Sciatic nerve (tissue), 2 donors: ENCODE measurements around the gene KCNMA1. TPM values are rescaled to one million over a fixed set of nuclear protein-coding genes. Genes with fewer than 3 reads are reported as not detected.

Experiments
- ATAC-seq: fragments of 200-7000 bp; cut with Tn5 transposase; one replicate; pipeline ENCODE4 v1.9.1; 2020; ENCODE audit warnings: mild to moderate bottlenecking, moderate library complexity
- DNase-seq: peaks from one replicate; pipeline ENCODE4 v3.0.0-alpha.2; 2020; ENCODE audit warnings: low spot score
- intact Hi-C: fragments of 100-400 bp; cut with DNase I; formaldehyde crosslinking; loops from one replicate; pipeline ENCODE4 v1.14.2; 2022
- total RNA-seq: library from RNA; stranded (reverse); fragmentation: NEBNext Ultra II Directional; extraction: Animal tissue kit (Norgen Biotek cat#: 25700); gene quantifications from one replicate; pipeline ENCODE4 v1.2.1, GENCODE V29; 2021
- donor health status: DM: no; HTN: no; CAD: no.
- donor health status: DM: no; HTN: no; CAD: no.

KCNMA1 gene
- total RNA-seq, 1 donor from 2014 or later, result 10.7 TPM

GRCh38 chr10:77457266-77457665 lies 180.3 kb downstream of the KCNMA1 start:
- ATAC-seq (no peak), DNase-seq (no peak)
- intact Hi-C loops, result no loop called here

DNA sequence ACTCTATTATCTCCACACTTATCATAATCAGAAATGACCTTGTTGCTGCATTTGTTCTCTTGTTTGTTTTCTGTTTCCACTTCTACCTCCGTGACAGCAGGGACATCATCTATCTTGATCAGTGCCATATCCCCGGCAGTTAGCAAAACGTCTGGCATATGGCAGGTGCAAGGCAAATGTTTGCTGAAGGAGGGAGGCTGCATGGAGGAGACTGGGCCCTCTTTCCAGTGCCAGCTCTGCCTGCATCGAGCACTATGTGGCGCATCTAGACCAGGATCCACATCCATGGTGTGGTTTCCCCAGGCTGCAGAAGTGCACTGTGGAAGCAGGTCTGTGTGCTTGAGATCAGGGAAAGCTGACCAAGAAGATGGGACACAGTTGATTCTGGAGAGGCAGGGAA lies 181.2 kb downstream of the KCNMA1 start:
- intact Hi-C loops, result no loop called here
- ATAC-seq, result peak; percentile 49
- no peak for DNase-seq

DNA sequence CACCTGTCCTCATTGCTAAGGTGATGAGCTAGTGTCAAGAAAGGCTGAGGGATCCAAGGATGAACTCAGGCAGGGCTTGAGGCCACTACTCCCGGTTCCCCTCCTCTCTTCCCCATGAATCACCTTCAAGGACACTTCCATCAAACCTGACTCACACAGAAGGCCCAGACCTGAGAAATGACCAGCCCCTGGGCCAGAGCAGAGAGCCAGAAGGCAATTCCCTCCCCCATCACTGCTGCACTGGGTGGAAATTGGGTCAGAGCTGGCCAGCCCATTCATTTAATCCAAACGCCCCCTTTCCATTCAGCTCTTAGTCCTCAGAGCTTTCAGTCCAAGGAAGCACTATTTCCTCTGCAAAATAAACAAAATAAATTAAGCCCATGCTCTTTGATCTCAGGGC lies 182.0 kb downstream of the KCNMA1 start:
- ATAC-seq (no peak), DNase-seq (no peak)
- intact Hi-C loops, result no loop called here

DNA sequence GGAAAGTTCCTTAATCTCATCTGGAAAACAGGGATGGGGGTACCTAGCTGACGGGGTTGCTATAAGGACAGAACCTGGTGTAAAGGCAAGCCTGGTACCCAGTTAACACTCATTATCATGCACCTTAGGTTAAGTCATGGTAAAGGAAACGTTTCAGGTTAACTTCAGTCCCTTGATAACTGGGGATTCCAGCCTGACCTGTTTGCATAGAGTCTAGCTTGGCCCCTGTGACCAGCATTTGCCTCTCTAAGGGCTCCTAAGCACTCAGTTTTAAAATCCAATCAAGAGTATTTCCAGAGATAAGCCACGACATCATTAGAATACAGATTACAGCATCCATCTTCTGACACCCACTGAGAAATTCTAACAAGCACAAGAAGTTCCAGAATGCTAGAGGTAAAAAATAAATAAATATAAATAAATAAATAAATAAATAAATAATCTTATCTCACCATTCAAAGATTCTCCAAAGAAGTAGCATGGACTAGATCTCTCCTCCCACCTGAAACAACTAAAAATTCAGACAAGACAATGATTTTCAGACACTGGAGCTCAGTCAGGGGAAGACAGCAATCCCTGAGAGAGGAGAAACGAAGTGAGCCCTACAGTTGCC lies 184.6 kb downstream of the KCNMA1 start:
- ATAC-seq, result no peak
- DNase-seq, result no peak
- intact Hi-C loops, result no loop called here

GRCh38 chr10:77451886-77452285 lies 185.7 kb downstream of the KCNMA1 start:
- no peak for ATAC-seq
- intact Hi-C loops, result no loop called here
- DNase-seq, result no peak

DNA sequence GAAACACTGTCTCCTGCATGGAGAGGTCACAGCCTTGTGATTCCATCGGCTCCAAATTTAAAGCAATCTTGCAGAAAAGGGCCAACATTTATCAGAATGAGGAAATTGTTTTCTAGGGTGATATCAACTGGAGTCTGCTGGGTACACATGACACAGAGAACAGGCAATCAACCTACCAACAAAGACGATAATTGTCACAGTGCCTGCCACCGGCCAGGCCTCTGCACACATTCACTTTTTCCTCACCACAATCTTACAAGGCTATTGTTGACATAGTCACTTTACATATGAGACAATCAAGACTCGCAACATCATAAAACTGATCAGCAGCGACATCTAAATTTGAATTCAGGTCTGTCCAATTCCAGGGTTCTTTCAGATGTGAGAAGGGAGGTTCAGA lies 189.4 kb downstream of the KCNMA1 start:
- ATAC-seq (no peak), DNase-seq (no peak)
- intact Hi-C loops, result no loop called here

DNA sequence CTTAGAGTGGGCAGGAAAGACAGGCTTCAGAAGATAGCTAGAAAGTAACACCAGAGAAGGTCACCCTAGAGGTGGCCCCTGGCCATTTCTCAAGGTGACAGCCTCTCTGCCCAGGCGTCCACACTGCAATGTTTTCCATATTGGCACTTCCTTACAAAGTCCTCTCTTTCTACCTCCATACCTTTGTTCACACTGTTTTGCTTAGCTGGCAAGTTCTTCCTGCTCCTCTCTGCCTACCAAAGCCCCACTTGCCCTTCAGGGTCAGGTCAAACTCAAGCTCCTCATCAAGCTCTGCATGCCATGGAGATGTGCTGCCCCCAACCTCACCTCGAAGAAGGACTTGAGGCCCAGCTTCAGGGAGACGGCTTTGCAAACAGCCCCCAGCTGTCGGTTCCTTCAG lies 190.9 kb downstream of the KCNMA1 start:
- intact Hi-C loops, result no loop called here
- DNase-seq, result no peak
- ATAC-seq, result no peak

- ATAC-seq, result no peak
- intact Hi-C loops, result no loop called here
These were observed 192.1 kb downstream of the KCNMA1 start for GRCh38 chr10:77445547-77445946.

DNA sequence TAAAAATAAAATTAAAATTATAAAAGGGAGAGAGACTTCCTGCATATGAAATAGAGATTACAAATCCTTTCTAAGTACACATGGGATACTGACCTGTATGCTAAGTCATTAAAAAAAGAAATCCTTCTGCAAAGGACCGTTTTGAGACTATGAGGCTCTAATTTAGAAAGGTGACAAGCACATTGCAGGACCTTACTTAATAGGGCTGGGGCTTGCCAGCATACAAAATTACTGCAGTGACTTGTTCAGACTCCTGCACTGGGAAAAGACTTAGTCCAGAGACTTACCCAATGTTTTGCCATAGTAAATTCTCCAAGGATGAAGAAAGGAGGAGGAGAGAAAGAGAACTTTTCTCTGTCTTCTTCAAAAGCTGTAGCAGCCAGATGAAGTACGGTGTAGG lies 193.6 kb downstream of the KCNMA1 start:
- ATAC-seq, result no peak
- DNase-seq, result no peak
- intact Hi-C loops, result no loop called here

More at GRCh38 chr10:77445547-77445946, 192.1 kb downstream of the KCNMA1 start:
- no peak for DNase-seq

- intact Hi-C loops, result no loop called here
- ATAC-seq, result no peak
- DNase-seq, result no peak
These were observed 194.9 kb downstream of the KCNMA1 start for GRCh38 chr10:77442699-77443189.

DNA sequence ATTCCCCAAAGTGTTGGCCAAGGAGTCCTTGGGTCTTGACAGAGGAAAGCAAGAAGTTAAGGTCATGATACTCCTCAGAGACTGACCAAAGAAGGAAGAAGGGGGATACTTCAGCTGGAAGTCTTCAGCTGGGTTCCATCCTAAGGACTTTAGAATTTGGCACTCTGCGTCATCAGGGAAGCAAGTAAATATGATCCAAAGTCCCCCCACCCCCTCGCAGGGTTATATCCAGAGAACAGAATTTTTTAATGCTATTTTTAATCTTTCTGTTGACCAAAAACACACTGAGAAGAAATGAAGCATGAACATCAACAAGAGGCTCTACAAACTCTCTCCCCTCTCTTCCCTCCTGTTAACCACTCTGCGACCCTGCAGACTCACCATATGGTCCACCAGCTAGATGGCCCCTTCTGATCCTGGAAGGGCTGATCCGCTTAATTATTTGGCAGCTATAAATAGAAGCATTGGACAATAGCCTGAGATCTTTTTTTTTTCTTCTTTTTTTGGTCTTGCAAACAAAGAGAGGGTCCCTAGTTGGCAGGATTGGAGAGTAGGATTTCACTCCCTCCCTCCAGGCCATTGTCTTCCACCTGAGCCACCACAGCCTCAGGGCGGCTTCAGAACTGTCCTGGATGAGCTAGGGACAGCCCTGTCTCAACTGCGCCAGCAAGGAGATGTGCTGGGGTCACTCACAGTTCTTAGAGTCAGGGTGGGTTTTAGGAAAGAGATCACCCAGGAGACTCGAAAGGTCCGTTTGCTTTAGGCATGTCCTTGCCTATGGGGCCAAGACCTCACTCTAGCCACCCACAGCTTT lies 196.0 kb downstream of the KCNMA1 start:
- ATAC-seq, result no peak
- no peak for DNase-seq
- intact Hi-C loops, result no loop called here

GRCh38 chr10:77436257-77436975 lies 201.2 kb downstream of the KCNMA1 start:
- ATAC-seq, result no peak
- intact Hi-C loops, result no loop called here
- DNase-seq, result no peak

GRCh38 chr10:77433546-77433945 lies 204.1 kb downstream of the KCNMA1 start:
- DNase-seq (no peak), ATAC-seq (no peak)
- intact Hi-C loops, result no loop called here

DNA sequence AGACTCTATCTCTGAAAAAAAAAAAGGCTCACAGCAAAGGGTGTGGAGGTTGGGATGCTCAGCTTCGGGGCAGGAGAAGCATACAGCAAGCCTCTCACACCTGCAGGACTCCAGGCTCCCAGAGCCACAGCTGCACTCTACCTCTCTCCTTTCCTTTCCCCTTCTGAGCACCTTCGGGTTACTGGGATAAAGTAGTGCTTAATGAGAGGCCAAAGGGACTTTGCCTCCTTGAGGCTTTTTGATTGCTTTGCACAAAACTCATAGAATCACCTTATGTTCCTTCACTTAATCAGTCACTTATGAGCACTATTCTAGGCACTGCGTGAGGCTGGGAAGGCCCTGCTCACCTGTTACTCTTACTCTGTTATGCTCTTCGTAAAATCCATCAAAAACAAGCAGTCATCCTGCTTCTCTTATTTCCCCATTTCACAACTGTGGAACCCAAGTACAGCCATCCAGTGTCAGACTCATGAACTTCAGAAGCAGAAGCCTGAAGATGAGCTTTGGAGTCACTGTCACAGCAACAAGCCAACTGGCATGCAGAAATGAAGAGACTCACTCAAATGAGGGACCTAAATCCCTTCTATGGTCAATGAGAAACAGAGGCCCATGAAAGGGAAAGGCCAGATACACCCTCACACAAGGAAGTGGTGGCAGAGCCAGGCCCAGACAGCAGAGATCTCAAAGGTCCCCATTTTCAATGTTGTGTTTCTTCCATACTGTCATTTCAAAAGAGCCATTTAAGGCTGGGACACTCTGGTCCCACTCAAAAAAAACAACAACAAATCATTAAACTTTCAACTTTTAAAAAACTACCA lies 205.4 kb downstream of the KCNMA1 start:
- intact Hi-C loops, result no loop called here
- no peak for DNase-seq
- ATAC-seq, result no peak

DNA sequence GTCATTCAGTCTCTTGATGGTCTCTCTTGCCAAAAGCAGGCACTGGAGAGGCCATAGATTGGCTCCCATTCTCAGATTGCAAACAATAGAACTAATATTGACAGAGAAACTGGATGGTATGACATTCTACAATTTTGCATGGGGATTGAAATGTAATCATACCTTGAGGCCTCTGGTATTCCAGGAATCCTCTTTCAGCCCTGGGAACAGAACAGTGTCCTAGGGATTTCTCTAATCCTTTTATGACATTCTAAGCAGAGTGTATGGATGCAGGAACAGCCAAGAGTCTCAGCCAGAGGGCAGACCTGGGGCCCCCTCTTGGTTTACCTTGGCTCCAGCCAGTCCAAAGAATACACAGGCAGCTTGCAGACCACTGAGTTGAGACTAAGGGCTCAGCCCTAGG lies 206.4 kb downstream of the KCNMA1 start:
- intact Hi-C loops, result no loop called here
- no peak for DNase-seq
- no peak for ATAC-seq

GRCh38 chr10:77430530-77430929 lies 207.1 kb downstream of the KCNMA1 start:
- ATAC-seq, result no peak
- DNase-seq, result no peak
- intact Hi-C loops, result no loop called here

GRCh38 chr10:77428691-77429395 lies 208.8 kb downstream of the KCNMA1 start:
- ATAC-seq (peak; percentile 83), DNase-seq (no peak)
- intact Hi-C loops, result no loop called here

DNA sequence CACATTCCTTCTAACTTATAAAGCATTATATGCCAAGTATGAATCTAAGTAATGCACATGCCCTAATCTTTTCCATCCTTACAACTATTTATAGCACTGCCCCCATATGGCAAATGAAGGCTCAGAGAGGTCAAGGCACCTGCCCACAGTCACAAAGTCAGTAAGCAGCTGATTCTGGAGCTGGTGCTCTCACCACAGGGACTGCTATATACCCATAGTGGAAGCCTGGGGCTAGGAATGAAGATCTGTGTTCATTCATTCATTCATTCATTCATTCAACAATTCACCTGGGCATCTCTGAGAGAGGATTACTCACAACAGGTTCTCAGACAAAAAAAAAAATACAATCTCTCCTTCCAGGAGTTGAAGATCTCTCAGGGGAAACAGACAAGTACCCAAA lies 213.4 kb downstream of the KCNMA1 start:
- intact Hi-C loops, result no loop called here
- ATAC-seq, result no peak
- DNase-seq, result no peak
